ENCODE data around the gene GIGYF2.

The GIGYF2 gene

GRCh38 chr2:232757905-232758304, 60.8 kb downstream of the GIGYF2 start:
- H3K36me3 ChIP-seq (ENCODE audit: control insufficient read depth in 1 of 2, insufficient read depth in 2 of 2, low read length in 2 of 2) = peaks cover 35 to 36% of the 10 kb centered on the region in 2 donors
- no peak overlapping the region for H3K4me3 ChIP-seq (ENCODE audit: low read depth in 1 of 2, low read length in 2 of 2)
- H3K9me3 ChIP-seq (ENCODE audit: control insufficient read depth in 1 of 2, low read length in 2 of 2) = no peaks in the 10 kb centered on the region
- no peaks in the 10 kb centered on the region for H3K4me1 ChIP-seq (ENCODE audit: control insufficient read depth in 1 of 2, insufficient read depth in 2 of 2, low read length in 2 of 2)
- H3K27me3 ChIP-seq (ENCODE audit: low read depth, low read length) = no peaks in the 10 kb centered on the region
- H3K27ac ChIP-seq (ENCODE audit: low read length) = no peak overlapping the region

GRCh38 chr2:232761301-232761907, 64.3 kb downstream of the GIGYF2 start:
- Histone ChIP-seq H3K27ac (ENCODE audit: low read length) (no peak overlapping the region), H3K4me1 (ENCODE audit: control insufficient read depth in 1 of 2, insufficient read depth in 2 of 2, low read length in 2 of 2) (no peaks in the 10 kb centered on the region), H3K36me3 (ENCODE audit: control insufficient read depth in 1 of 2, insufficient read depth in 2 of 2, low read length in 2 of 2) (peaks cover 37 to 56% of the 10 kb centered on the region in 2 donors), H3K27me3 (ENCODE audit: low read depth, low read length) (no peaks in the 10 kb centered on the region), H3K9me3 (ENCODE audit: control insufficient read depth in 1 of 2, low read length in 2 of 2) (no peaks in the 10 kb centered on the region), H3K4me3 (ENCODE audit: low read depth in 1 of 2, low read length in 2 of 2) (no peak overlapping the region)

- H3K27me3 ChIP-seq (ENCODE audit: low read depth, low read length) = no peaks in the 10 kb centered on the region
- H3K27ac ChIP-seq (ENCODE audit: low read length) = no peak overlapping the region
- no peaks in the 10 kb centered on the region for H3K9me3 ChIP-seq (ENCODE audit: control insufficient read depth in 1 of 2, low read length in 2 of 2)
- no peak overlapping the region for H3K4me3 ChIP-seq (ENCODE audit: low read depth in 1 of 2, low read length in 2 of 2)
- peaks cover 39 to 45% of the 10 kb centered on the region in 2 donors for H3K36me3 ChIP-seq (ENCODE audit: control insufficient read depth in 1 of 2, insufficient read depth in 2 of 2, low read length in 2 of 2)
- no peaks in the 10 kb centered on the region for H3K4me1 ChIP-seq (ENCODE audit: control insufficient read depth in 1 of 2, insufficient read depth in 2 of 2, low read length in 2 of 2)
These were observed 70.7 kb downstream of the GIGYF2 start for GRCh38 chr2:232767866-232768265.

- Histone ChIP-seq H3K27me3 (ENCODE audit: low read depth, low read length) (no peaks in the 10 kb centered on the region), H3K36me3 (ENCODE audit: control insufficient read depth in 1 of 2, insufficient read depth in 2 of 2, low read length in 2 of 2) (peaks cover 26 to 30% of the 10 kb centered on the region in 2 donors), H3K4me3 (ENCODE audit: low read depth in 1 of 2, low read length in 2 of 2) (no peak overlapping the region), H3K27ac (ENCODE audit: low read length) (no peak overlapping the region), H3K9me3 (ENCODE audit: control insufficient read depth in 1 of 2, low read length in 2 of 2) (no peaks in the 10 kb centered on the region), H3K4me1 (ENCODE audit: control insufficient read depth in 1 of 2, insufficient read depth in 2 of 2, low read length in 2 of 2) (no peaks in the 10 kb centered on the region)
These were observed 73.1 kb downstream of the GIGYF2 start for GRCh38 chr2:232770207-232770606.

- Histone ChIP-seq H3K36me3 (ENCODE audit: control insufficient read depth in 1 of 2, insufficient read depth in 2 of 2, low read length in 2 of 2) (peaks cover 22 to 26% of the 10 kb centered on the region in 2 donors), H3K4me1 (ENCODE audit: control insufficient read depth in 1 of 2, insufficient read depth in 2 of 2, low read length in 2 of 2) (peaks cover 0 to 4% of the 10 kb centered on the region in 2 donors), H3K27ac (ENCODE audit: low read length) (no peak overlapping the region), H3K4me3 (ENCODE audit: low read depth in 1 of 2, low read length in 2 of 2) (no peak overlapping the region), H3K27me3 (ENCODE audit: low read depth, low read length) (no peaks in the 10 kb centered on the region), H3K9me3 (ENCODE audit: control insufficient read depth in 1 of 2, low read length in 2 of 2) (no peaks in the 10 kb centered on the region)
These were observed 74.7 kb downstream of the GIGYF2 start for GRCh38 chr2:232771870-232772269.

- H3K36me3 ChIP-seq (ENCODE audit: control insufficient read depth in 1 of 2, insufficient read depth in 2 of 2, low read length in 2 of 2) = peaks cover 20 to 25% of the 10 kb centered on the region in 2 donors
- no peak overlapping the region for H3K4me3 ChIP-seq (ENCODE audit: low read depth in 1 of 2, low read length in 2 of 2)
- no peak overlapping the region for H3K27ac ChIP-seq (ENCODE audit: low read length)
- H3K9me3 ChIP-seq (ENCODE audit: control insufficient read depth in 1 of 2, low read length in 2 of 2) = no peaks in the 10 kb centered on the region
- peaks cover 0 to 4% of the 10 kb centered on the region in 2 donors for H3K4me1 ChIP-seq (ENCODE audit: control insufficient read depth in 1 of 2, insufficient read depth in 2 of 2, low read length in 2 of 2)
- H3K27me3 ChIP-seq (ENCODE audit: low read depth, low read length) = no peaks in the 10 kb centered on the region
These were observed 75.4 kb downstream of the GIGYF2 start for GRCh38 chr2:232772531-232772930.

GRCh38 chr2:232773815-232774214, 76.7 kb downstream of the GIGYF2 start:
- H3K27ac ChIP-seq (ENCODE audit: low read length) = no peak overlapping the region
- no peaks in the 10 kb centered on the region for H3K27me3 ChIP-seq (ENCODE audit: low read depth, low read length)

GRCh38 chr2:232776435-232776834, 79.3 kb downstream of the GIGYF2 start, which contains the start of gene KCNJ13:
Gene KCNJ13 (minus strand): TSS chr2:232776565. CDS start chr2:232771362, 5,203 bp downstream.
- no peak within 1 kb of the TSS for H3K27ac ChIP-seq (ENCODE audit: low read length)
- H3K4me3 ChIP-seq (ENCODE audit: low read depth in 1 of 2, low read length in 2 of 2) = peak within 1 kb of the TSS in 1 of 2 donors; percentile 12
- peaks cover 5 to 13% of the 10 kb centered on the region in 2 donors for H3K4me1 ChIP-seq (ENCODE audit: control insufficient read depth in 1 of 2, insufficient read depth in 2 of 2, low read length in 2 of 2)

More at GRCh38 chr2:232773815-232774214, 76.7 kb downstream of the GIGYF2 start:
- Histone ChIP-seq H3K36me3 (ENCODE audit: control insufficient read depth in 1 of 2, insufficient read depth in 2 of 2, low read length in 2 of 2) (peaks cover 9 to 12% of the 10 kb centered on the region in 2 donors), H3K9me3 (ENCODE audit: control insufficient read depth in 1 of 2, low read length in 2 of 2) (no peaks in the 10 kb centered on the region), H3K4me1 (ENCODE audit: control insufficient read depth in 1 of 2, insufficient read depth in 2 of 2, low read length in 2 of 2) (peaks cover 0 to 4% of the 10 kb centered on the region in 2 donors), H3K4me3 (ENCODE audit: low read depth in 1 of 2, low read length in 2 of 2) (no peak overlapping the region)

GRCh38 chr2:232777276-232777675, 80.1 kb downstream of the GIGYF2 start:
- peaks cover 5 to 13% of the 10 kb centered on the region in 2 donors for H3K4me1 ChIP-seq (ENCODE audit: control insufficient read depth in 1 of 2, insufficient read depth in 2 of 2, low read length in 2 of 2)
- no peak overlapping the region for H3K27ac ChIP-seq (ENCODE audit: low read length)
- no peak overlapping the region for H3K4me3 ChIP-seq (ENCODE audit: low read depth in 1 of 2, low read length in 2 of 2)
- H3K27me3 ChIP-seq (ENCODE audit: low read depth, low read length) = no peaks in the 10 kb centered on the region
- H3K36me3 ChIP-seq (ENCODE audit: control insufficient read depth in 1 of 2, insufficient read depth in 2 of 2, low read length in 2 of 2) = no peaks in the 10 kb centered on the region
- no peaks in the 10 kb centered on the region for H3K9me3 ChIP-seq (ENCODE audit: control insufficient read depth in 1 of 2, low read length in 2 of 2)

More at GRCh38 chr2:232776435-232776834, 79.3 kb downstream of the GIGYF2 start, which contains the start of gene KCNJ13:
- no peaks in the 10 kb centered on the region for H3K27me3 ChIP-seq (ENCODE audit: low read depth, low read length)
- H3K36me3 ChIP-seq (ENCODE audit: control insufficient read depth in 1 of 2, insufficient read depth in 2 of 2, low read length in 2 of 2) = peaks cover under 1 to 2% of the 10 kb centered on the region in 2 donors
- H3K9me3 ChIP-seq (ENCODE audit: control insufficient read depth in 1 of 2, low read length in 2 of 2) = no peaks in the 10 kb centered on the region

GRCh38 chr2:232779465-232779864, 82.3 kb downstream of the GIGYF2 start:
- Histone ChIP-seq H3K27me3 (ENCODE audit: low read depth, low read length) (no peaks in the 10 kb centered on the region), H3K27ac (ENCODE audit: low read length) (no peak overlapping the region), H3K9me3 (ENCODE audit: control insufficient read depth in 1 of 2, low read length in 2 of 2) (no peaks in the 10 kb centered on the region), H3K36me3 (ENCODE audit: control insufficient read depth in 1 of 2, insufficient read depth in 2 of 2, low read length in 2 of 2) (no peaks in the 10 kb centered on the region), H3K4me3 (ENCODE audit: low read depth in 1 of 2, low read length in 2 of 2) (no peak overlapping the region), H3K4me1 (ENCODE audit: control insufficient read depth in 1 of 2, insufficient read depth in 2 of 2, low read length in 2 of 2) (peaks cover 5 to 13% of the 10 kb centered on the region in 2 donors)

- Histone ChIP-seq H3K4me1 (ENCODE audit: control insufficient read depth in 1 of 2, insufficient read depth in 2 of 2, low read length in 2 of 2) (peaks cover 5 to 13% of the 10 kb centered on the region in 2 donors), H3K36me3 (ENCODE audit: control insufficient read depth in 1 of 2, insufficient read depth in 2 of 2, low read length in 2 of 2) (peaks cover under 1 to 3% of the 10 kb centered on the region in 2 donors), H3K27ac (ENCODE audit: low read length) (no peak overlapping the region), H3K9me3 (ENCODE audit: control insufficient read depth in 1 of 2, low read length in 2 of 2) (no peaks in the 10 kb centered on the region), H3K4me3 (ENCODE audit: low read depth in 1 of 2, low read length in 2 of 2) (no peak overlapping the region), H3K27me3 (ENCODE audit: low read depth, low read length) (no peaks in the 10 kb centered on the region)
These were observed 82.8 kb downstream of the GIGYF2 start for GRCh38 chr2:232779934-232780333.

GRCh38 chr2:232781765-232782164, 84.6 kb downstream of the GIGYF2 start:
- no peak overlapping the region for H3K4me3 ChIP-seq (ENCODE audit: low read depth in 1 of 2, low read length in 2 of 2)
- peaks cover 5 to 9% of the 10 kb centered on the region in 2 donors for H3K4me1 ChIP-seq (ENCODE audit: control insufficient read depth in 1 of 2, insufficient read depth in 2 of 2, low read length in 2 of 2)
- peaks cover 7 to 8% of the 10 kb centered on the region in 2 donors for H3K36me3 ChIP-seq (ENCODE audit: control insufficient read depth in 1 of 2, insufficient read depth in 2 of 2, low read length in 2 of 2)
- H3K27me3 ChIP-seq (ENCODE audit: low read depth, low read length) = no peaks in the 10 kb centered on the region
- H3K9me3 ChIP-seq (ENCODE audit: control insufficient read depth in 1 of 2, low read length in 2 of 2) = no peaks in the 10 kb centered on the region
- no peak overlapping the region for H3K27ac ChIP-seq (ENCODE audit: low read length)

All from muscle layer of duodenum (tissue), 2 donors.